Prostate gland (tissue), 2 donors: ENCODE measurements around the gene HMHB1.

Source experiments
- POLR2A ChIP-seq: fragments of 450-650 bp; IDR thresholded peaks from one replicate; pipeline ENCODE4 v1.6.1; 2016; ENCODE audit warnings: antibody characterized with exemption, mild to moderate bottlenecking
- POLR2AphosphoS5 ChIP-seq: sonication (generic); formaldehyde crosslinking; IDR thresholded peaks from one replicate; pipeline ENCODE4 v1.6.1; 2017; ENCODE audit warnings: antibody characterized with exemption
- TF ChIP-seq, protein P1 (sequence below), 4 experiments: fragments of 200-600 bp in 2 of 4; fragments of 450-650 bp in 2 of 4; sonication (generic) in 2 of 4; IDR thresholded peaks; 1 replicate in 3 of 4; 2 replicates in 1 of 4; pipeline ENCODE4 v1.5.1; 2016 to 2019; ENCODE audit warnings: antibody characterized with exemption in 4 of 4, mild to moderate bottlenecking in 2 of 4, moderate library complexity in 2 of 4

DNA sequence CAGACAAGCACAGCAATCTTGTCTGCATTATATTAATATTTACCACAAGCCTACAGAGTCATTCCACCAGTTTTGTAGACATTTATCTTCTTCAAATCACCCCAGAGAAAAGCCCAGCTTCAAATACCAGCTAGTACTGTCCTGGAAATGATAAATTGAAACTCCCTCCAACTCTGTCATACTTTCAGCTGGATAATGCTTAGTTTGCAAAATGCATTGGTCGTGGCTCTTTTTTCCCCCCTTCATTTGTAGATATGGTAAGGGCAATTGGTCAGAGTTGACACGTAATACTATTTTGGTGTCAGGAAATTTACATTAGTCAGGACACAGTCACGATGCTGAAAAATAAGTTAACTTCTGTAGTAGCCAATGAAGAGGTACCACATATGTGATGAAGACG, 21.2 kb downstream of the HMHB1 start:
- TF ChIP-seq, protein P1, sequence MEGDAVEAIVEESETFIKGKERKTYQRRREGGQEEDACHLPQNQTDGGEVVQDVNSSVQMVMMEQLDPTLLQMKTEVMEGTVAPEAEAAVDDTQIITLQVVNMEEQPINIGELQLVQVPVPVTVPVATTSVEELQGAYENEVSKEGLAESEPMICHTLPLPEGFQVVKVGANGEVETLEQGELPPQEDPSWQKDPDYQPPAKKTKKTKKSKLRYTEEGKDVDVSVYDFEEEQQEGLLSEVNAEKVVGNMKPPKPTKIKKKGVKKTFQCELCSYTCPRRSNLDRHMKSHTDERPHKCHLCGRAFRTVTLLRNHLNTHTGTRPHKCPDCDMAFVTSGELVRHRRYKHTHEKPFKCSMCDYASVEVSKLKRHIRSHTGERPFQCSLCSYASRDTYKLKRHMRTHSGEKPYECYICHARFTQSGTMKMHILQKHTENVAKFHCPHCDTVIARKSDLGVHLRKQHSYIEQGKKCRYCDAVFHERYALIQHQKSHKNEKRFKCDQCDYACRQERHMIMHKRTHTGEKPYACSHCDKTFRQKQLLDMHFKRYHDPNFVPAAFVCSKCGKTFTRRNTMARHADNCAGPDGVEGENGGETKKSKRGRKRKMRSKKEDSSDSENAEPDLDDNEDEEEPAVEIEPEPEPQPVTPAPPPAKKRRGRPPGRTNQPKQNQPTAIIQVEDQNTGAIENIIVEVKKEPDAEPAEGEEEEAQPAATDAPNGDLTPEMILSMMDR (IDR thresholded peaks at IDR 0.05), result no peak
- TF ChIP-seq POLR2A, result no peak
- TF ChIP-seq POLR2AphosphoS5, result no peak
